Progenitor cell of endocrine pancreas (in vitro differentiated cells): ENCODE data around the gene JTB. TPM values are rescaled to one million over a fixed set of nuclear protein-coding genes. Genes with fewer than 3 reads are reported as not detected.
A peak's percentile ranks its signal among the peaks of the same experiment; 100 is the strongest.

Experiments used
- DNase-seq: peaks from one replicate; pipeline ENCODE4 v3.0.0; 2021; ENCODE audit warnings: low spot score; ENCODE audit not compliant: unreplicated experiment
- H3K27ac Mint-ChIP-seq: 2 replicates; pipeline ENCODE4 v1.8.0; 2021; ENCODE audit warnings: mild to moderate bottlenecking, moderate library complexity, mixed read lengths
- H3K27me3 Mint-ChIP-seq: 2 replicates; pipeline ENCODE4 v1.8.0; 2021; ENCODE audit warnings: mixed read lengths
- H3K36me3 Mint-ChIP-seq: 2 replicates; pipeline ENCODE4 v1.8.0; 2022; ENCODE audit warnings: mixed read lengths; ENCODE audit not compliant: insufficient read depth
- H3K4me1 Mint-ChIP-seq: 2 replicates; pipeline ENCODE4 v1.8.0; 2021; ENCODE audit warnings: low read depth, mixed read lengths
- H3K4me3 Mint-ChIP-seq: 2 replicates; pipeline ENCODE4 v1.8.0; 2021; ENCODE audit warnings: low read depth, mild to moderate bottlenecking, moderate library complexity, mixed read lengths
- H3K9me3 Mint-ChIP-seq: 2 replicates; pipeline ENCODE4 v1.8.0; 2021; ENCODE audit warnings: low read depth, mixed read lengths
- total RNA-seq: library from RNA; stranded (reverse); gene quantifications from 2 replicates; pipeline ENCODE4 v1.2.1, GENCODE V29; 2021
- TF ChIP-seq, protein P1 (sequence below): fragments of 200-600 bp; sonication (generic); IDR thresholded peaks from one replicate; pipeline ENCODE4 v1.5.0; 2021; ENCODE audit warnings: antibody characterized with exemption, mild to moderate bottlenecking; ENCODE audit not compliant: unreplicated experiment

JTB gene
- total RNA-seq, 1 donor from 2014 or later = 75.0 TPM

DNA sequence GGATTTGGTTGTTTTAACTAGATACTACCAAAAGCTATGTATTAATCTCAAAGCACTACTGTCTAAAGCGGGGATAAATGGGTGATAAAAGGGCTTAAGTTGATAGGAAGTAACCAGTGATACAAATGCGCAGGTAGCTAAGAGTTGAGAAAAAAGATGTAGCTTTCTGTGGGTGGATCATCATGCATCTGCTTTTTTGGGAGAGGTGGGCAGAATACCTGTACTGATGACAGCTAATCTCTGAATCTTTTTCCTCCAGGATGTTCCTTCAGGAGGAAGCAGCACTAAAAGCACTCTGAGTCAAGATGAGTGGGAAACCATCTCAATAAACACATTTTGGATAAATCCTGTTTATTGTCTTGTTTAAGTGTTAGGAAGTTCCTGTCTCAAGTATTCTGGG lies 14.3 kb upstream of the JTB start:
- DNase-seq = no peak
- H3K27ac Mint-ChIP-seq = peak overlapping the region; percentile 99
- H3K27me3 Mint-ChIP-seq = no peaks in the 10 kb centered on the region
- H3K9me3 Mint-ChIP-seq = peaks cover 4% of the 10 kb centered on the region
- H3K4me3 Mint-ChIP-seq = peak overlapping the region; percentile 96
- peaks cover 27% of the 10 kb centered on the region for H3K36me3 Mint-ChIP-seq
- H3K4me1 Mint-ChIP-seq = peaks cover 18% of the 10 kb centered on the region
- TF ChIP-seq, protein P1, sequence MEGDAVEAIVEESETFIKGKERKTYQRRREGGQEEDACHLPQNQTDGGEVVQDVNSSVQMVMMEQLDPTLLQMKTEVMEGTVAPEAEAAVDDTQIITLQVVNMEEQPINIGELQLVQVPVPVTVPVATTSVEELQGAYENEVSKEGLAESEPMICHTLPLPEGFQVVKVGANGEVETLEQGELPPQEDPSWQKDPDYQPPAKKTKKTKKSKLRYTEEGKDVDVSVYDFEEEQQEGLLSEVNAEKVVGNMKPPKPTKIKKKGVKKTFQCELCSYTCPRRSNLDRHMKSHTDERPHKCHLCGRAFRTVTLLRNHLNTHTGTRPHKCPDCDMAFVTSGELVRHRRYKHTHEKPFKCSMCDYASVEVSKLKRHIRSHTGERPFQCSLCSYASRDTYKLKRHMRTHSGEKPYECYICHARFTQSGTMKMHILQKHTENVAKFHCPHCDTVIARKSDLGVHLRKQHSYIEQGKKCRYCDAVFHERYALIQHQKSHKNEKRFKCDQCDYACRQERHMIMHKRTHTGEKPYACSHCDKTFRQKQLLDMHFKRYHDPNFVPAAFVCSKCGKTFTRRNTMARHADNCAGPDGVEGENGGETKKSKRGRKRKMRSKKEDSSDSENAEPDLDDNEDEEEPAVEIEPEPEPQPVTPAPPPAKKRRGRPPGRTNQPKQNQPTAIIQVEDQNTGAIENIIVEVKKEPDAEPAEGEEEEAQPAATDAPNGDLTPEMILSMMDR = no peak

DNA sequence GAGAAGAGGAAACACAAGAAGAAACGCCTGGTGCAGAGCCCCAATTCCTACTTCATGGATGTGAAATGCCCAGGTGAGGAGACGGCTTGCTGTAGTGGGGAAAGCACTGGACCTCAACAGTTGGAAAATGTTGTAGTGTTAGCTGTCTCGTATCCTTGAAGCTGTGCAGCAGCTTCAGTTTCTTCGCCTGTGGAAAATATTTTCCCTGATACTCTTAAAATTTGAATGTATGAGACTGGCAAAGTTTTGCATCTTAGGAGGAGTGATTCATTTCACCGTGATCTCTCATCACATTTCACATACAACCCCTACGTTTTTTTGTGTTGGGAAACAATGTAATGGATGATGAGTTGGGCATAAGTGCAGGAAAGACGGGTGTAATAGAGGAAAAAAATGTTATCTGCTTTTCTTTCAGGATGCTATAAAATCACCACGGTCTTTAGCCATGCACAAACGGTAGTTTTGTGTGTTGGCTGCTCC lies 13.7 kb upstream of the JTB start:
- H3K27me3 Mint-ChIP-seq = no peaks in the 10 kb centered on the region
- no peak for DNase-seq
- H3K9me3 Mint-ChIP-seq = peaks cover 4% of the 10 kb centered on the region
- H3K4me1 Mint-ChIP-seq = peaks cover 23% of the 10 kb centered on the region
- TF ChIP-seq, protein P1 = no peak
- peak overlapping the region; percentile 96 for H3K4me3 Mint-ChIP-seq
- peaks cover 27% of the 10 kb centered on the region for H3K36me3 Mint-ChIP-seq
- H3K27ac Mint-ChIP-seq = peak overlapping the region; percentile 99

DNA sequence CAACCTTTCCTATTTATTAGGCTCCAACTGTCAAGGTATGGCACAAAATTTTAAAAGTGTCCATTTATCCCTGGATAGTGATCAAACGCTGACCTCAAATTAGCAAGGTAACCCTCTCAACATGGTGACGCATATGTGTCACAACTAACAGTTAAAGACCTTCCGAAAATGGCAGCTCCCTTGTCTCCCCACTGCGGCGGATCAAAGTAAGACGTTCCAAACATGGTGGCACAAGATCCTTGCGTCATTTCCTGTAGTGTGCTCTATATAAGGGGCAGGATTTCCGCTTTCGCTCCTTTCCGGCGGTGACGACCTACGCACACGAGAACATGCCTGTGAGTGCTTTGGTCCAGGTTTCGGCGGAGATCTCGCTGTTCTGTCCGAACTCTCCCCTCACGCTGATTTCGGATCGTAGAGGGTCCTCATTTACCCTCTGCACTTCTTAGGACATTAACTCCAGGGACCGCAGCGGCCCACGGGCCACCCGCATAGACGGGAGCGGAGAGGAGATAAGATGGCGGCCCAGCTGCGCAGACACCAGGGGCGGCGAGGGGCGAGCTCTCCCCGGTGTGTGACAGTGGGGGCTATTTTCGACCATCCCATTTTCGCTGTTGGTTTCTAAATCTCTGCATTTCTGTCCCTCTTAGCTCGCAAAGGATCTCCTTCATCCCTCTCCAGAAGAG lies 13.1 kb upstream of the JTB start, which contains the start of gene RPS27:
RPS27 (plus strand) TSS at position 295 of the 683 bp plus-strand sequence; CDS start at position 330, 35 bp downstream.
- Mint-ChIP-seq H3K27ac (peak within 1 kb of the TSS; percentile 99), H3K4me1 (peaks cover 26% of the 10 kb centered on the region), H3K4me3 (peak within 1 kb of the TSS; percentile 96), H3K27me3 (no peaks in the 10 kb centered on the region), H3K9me3 (peaks cover 2% of the 10 kb centered on the region), H3K36me3 (peaks cover 24% of the 10 kb centered on the region)
- TF ChIP-seq, protein P1 = no peak
- peak; percentile 77 for DNase-seq

DNA sequence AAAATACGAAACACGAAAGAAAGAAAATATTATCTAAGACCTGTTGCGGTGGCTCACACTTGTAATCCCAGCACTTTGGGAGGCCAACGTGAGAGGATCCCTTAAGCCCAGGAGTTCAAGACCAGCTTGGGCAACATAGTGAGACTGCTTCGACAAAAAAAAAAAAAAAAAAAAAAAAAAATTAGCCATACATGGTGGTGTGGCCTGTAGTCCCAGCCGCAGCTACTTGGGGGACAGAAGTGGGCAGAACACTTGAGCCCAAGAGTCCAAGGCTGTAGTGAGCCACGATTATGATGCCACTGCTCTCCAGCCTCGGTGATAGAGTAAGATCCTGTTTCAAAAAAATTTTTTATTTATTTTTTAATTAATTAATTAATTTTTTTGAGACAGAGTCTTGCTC lies 10.1 kb upstream of the JTB start:
- Mint-ChIP-seq H3K9me3 (no peaks in the 10 kb centered on the region), H3K36me3 (peaks cover 20% of the 10 kb centered on the region), H3K27ac (peak overlapping the region; percentile 46), H3K4me1 (peaks cover 33% of the 10 kb centered on the region), H3K4me3 (no peak overlapping the region), H3K27me3 (no peaks in the 10 kb centered on the region)
- TF ChIP-seq, protein P1 = no peak
- no peak for DNase-seq

DNA sequence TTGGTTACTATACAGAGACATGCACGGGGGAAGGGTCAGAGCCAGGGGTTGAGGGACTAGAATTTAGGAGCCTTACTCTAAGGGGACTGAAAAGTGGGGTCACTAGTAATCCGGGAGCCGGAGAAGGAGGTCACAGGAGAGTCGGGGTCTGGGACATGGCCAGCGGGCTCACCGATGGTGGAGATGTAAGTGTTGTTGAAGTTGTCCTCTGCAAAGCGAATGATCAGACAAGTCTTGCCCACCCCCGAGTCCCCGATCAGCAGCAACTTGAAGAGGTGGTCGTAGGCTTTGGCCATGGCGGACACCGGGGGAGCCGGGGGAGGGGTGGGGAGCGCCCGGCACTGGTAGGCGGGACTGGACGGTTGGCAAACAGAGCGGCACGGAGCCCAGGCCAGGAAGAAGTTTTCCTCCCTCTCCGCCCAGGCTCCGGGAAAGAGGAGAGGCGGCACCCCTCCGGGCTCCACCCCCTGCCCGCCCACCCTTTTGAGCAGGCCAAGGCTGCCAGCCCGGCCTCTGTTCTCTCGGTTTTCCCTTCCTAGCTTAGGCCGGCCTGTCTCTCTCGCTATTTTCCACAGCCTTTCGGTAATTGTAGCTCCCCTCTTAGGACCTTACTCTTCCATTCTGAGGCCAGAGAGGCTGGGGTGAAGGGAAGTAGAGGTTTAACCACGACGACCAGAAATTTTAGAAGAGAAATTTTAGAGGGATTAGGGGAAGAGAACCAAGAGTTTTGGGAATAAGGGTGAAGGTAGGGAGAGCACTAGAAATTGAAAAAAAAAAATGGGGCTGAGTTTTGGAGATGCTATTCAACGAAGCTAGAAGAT lies 8.7 kb upstream of the JTB start, which contains the start of gene RAB13:
RAB13 (minus strand) TSS at position 399 of the 821 bp plus-strand sequence; CDS start at position 296, 103 bp downstream.
- DNase-seq = peak; percentile 65
- TF ChIP-seq, protein P1 = no peak
- Mint-ChIP-seq H3K36me3 (peaks cover 9% of the 10 kb centered on the region), H3K9me3 (no peaks in the 10 kb centered on the region), H3K27me3 (no peaks in the 10 kb centered on the region), H3K4me3 (peak within 1 kb of the TSS; percentile 95), H3K27ac (peak within 1 kb of the TSS; percentile 95), H3K4me1 (peaks cover 22% of the 10 kb centered on the region)
